Erythroblast (primary cell): ENCODE data around the gene ZNF648.

Experiments used
- GATA1 ChIP-seq: IDR thresholded peaks from 2 replicates; pipeline ENCODE4 v1.6.1; 2011; ENCODE audit warnings: low read depth, mild to moderate bottlenecking, control low read depth, low read length, moderate library complexity
- POLR2A ChIP-seq: IDR thresholded peaks from 2 replicates; pipeline ENCODE4 v1.6.1; 2011; ENCODE audit warnings: mild to moderate bottlenecking, low read length

DNA sequence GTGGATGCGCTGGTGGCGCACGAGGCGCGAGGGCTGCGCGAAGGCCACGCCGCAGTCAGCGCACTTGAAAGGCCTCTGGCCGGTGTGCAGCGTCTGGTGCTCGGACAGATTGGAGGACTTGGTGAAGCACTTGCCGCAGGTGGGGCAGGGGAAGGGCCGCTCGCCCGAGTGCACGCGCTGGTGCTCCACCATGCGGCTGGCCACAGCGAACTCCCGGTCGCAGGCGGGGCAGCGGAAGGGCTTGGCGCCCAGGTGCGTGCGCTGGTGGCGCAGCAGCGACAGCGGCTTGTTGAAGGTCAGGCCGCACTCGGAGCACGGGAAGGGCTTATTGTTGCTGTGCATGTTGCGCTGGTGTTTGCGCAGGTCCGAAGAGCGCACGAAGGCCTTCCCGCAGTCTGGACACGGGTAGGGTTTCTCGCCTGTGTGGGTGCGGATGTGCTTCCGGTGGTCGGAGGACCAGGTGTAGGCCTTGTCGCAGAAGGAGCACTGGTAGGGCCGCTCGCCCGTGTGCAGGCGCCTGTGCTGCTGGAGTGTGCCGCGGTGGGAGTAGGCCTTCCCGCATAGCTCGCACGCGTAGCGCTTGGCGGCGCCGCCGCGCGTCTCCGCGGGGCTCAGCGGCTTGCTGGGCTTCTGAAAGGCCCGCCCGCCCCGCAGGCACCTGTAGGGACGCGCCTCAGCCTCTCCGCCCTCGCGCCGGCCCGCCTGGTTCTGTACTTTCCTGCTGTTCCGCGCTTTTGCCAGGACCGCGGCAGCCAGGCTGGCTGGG is 4.7 kb downstream of the ZNF648 start:
- TF ChIP-seq POLR2A (no peak), GATA1 (no peak)
